ENCODE data around the gene ARVCF. TPM values are rescaled to one million over a fixed set of nuclear protein-coding genes. Genes with fewer than 3 reads are reported as not detected.

ARVCF gene
- total RNA-seq, 1 donor from 2014 or later, result 191 TPM

GRCh38 chr22:20000246-20001081 is 16.2 kb downstream of the ARVCF start:
- no peak for DNase-seq (ENCODE audit: extremely low read depth, low read depth, low spot score)

GRCh38 chr22:19998991-19999820 is 17.4 kb downstream of the ARVCF start:
- no peak for DNase-seq (ENCODE audit: extremely low read depth, low read depth, low spot score)

GRCh38 chr22:19998232-19998951 is 18.2 kb downstream of the ARVCF start:
- DNase-seq (ENCODE audit: extremely low read depth, low read depth, low spot score), result no peak

- no peak for DNase-seq (ENCODE audit: extremely low read depth, low read depth, low spot score)
Measured at GRCh38 chr22:19997561-19998231, 18.9 kb downstream of the ARVCF start.

- DNase-seq (ENCODE audit: extremely low read depth, low read depth, low spot score), result no peak
Measured at GRCh38 chr22:19996694-19997384, 19.8 kb downstream of the ARVCF start.

- no peak for DNase-seq (ENCODE audit: extremely low read depth, low read depth, low spot score)
Measured at GRCh38 chr22:19995611-19996339, 20.8 kb downstream of the ARVCF start.

GRCh38 chr22:19994851-19995610 is 21.6 kb downstream of the ARVCF start:
- DNase-seq (ENCODE audit: extremely low read depth, low read depth, low spot score), result no peak

- no peak for DNase-seq (ENCODE audit: extremely low read depth, low read depth, low spot score)
Measured at GRCh38 chr22:19993926-19994325, 22.7 kb downstream of the ARVCF start.

- no peak for DNase-seq (ENCODE audit: extremely low read depth, low read depth, low spot score)
Measured at GRCh38 chr22:19992921-19993355, 23.7 kb downstream of the ARVCF start.

GRCh38 chr22:19992481-19992911 is 24.1 kb downstream of the ARVCF start:
- no peak for DNase-seq (ENCODE audit: extremely low read depth, low read depth, low spot score)

GRCh38 chr22:19991645-19992451 is 24.8 kb downstream of the ARVCF start:
- DNase-seq (ENCODE audit: extremely low read depth, low read depth, low spot score), result no peak

GRCh38 chr22:19991395-19991644 is 25.3 kb downstream of the ARVCF start:
- no peak for DNase-seq (ENCODE audit: extremely low read depth, low read depth, low spot score)

- DNase-seq (ENCODE audit: extremely low read depth, low read depth, low spot score), result no peak
Measured at GRCh38 chr22:19990609-19991394, 25.8 kb downstream of the ARVCF start.

- no peak for DNase-seq (ENCODE audit: extremely low read depth, low read depth, low spot score)
Measured at GRCh38 chr22:19990188-19990587, 26.4 kb downstream of the ARVCF start.

- no peak for DNase-seq (ENCODE audit: extremely low read depth, low read depth, low spot score)
Measured at GRCh38 chr22:19989725-19990067, 26.9 kb downstream of the ARVCF start.

- no peak for DNase-seq (ENCODE audit: extremely low read depth, low read depth, low spot score)
Measured at GRCh38 chr22:19988965-19989724, 27.5 kb downstream of the ARVCF start.

All from glomerular endothelial cell (primary cell).